RWPE2 (cell line): ENCODE results near the gene SMIM22.

ENCODE experiments used
- ATAC-seq: fragments of 200-7000 bp; cut with Tn5 transposase; 3 replicates; pipeline ENCODE4 v1.9.1; 2021; ENCODE audit warnings: low read depth
- DNase-seq: peaks from one replicate; pipeline ENCODE4 v3.0.0-alpha.2; 2020; ENCODE audit warnings: low spot score
- H3K27ac ChIP-seq: fragments of 450-650 bp; 2 replicates; pipeline ENCODE4 v1.5.1; 2017; ENCODE audit warnings: mild to moderate bottlenecking; ENCODE audit not compliant: poor library complexity, severe bottlenecking
- H3K27me3 ChIP-seq: fragments of 250-450 bp; sonication (Bioruptor Pico); 2 replicates; pipeline ENCODE4 v1.5.1; 2021; ENCODE audit warnings: mild to moderate bottlenecking, moderate library complexity; ENCODE audit not compliant: insufficient read depth, poor library complexity, severe bottlenecking
- H3K36me3 ChIP-seq: fragments of 250-450 bp; sonication (Bioruptor Pico); 2 replicates; pipeline ENCODE4 v1.5.1; 2020; ENCODE audit warnings: low read depth, mild to moderate bottlenecking, moderate library complexity
- H3K4me1 ChIP-seq: fragments of 250-450 bp; sonication (Bioruptor Pico); 2 replicates; pipeline ENCODE4 v1.5.1; 2021; ENCODE audit warnings: mild to moderate bottlenecking, moderate library complexity; ENCODE audit not compliant: insufficient read depth, poor library complexity, severe bottlenecking
- H3K4me3 ChIP-seq: fragments of 250-450 bp; sonication (Bioruptor Pico); 2 replicates; pipeline ENCODE4 v1.5.1; 2021; ENCODE audit warnings: mild to moderate bottlenecking, moderate library complexity; ENCODE audit not compliant: severe bottlenecking
- H3K9me3 ChIP-seq: fragments of 250-450 bp; sonication (Bioruptor Pico); 2 replicates; pipeline ENCODE4 v1.5.1; 2021; ENCODE audit warnings: mild to moderate bottlenecking, moderate library complexity; ENCODE audit not compliant: severe bottlenecking
- TF ChIP-seq, protein P1 (sequence below): fragments of 450-650 bp; IDR thresholded peaks from one replicate; pipeline ENCODE4 v1.5.1; 2017; ENCODE audit warnings: mild to moderate bottlenecking, moderate library complexity; ENCODE audit not compliant: poor library complexity, severe bottlenecking

The SMIM22 gene

GRCh38 chr16:4765511-4766474, 29.4 kb upstream of the SMIM22 start:
- Histone ChIP-seq H3K27me3 (no peaks in the 10 kb centered on the region), H3K9me3 (no peaks in the 10 kb centered on the region), H3K36me3 (peaks cover 40% of the 10 kb centered on the region), H3K4me1 (peaks cover 7% of the 10 kb centered on the region), H3K27ac (peak overlapping the region; percentile 65), H3K4me3 (peak overlapping the region; percentile 68)
- TF ChIP-seq, protein P1, sequence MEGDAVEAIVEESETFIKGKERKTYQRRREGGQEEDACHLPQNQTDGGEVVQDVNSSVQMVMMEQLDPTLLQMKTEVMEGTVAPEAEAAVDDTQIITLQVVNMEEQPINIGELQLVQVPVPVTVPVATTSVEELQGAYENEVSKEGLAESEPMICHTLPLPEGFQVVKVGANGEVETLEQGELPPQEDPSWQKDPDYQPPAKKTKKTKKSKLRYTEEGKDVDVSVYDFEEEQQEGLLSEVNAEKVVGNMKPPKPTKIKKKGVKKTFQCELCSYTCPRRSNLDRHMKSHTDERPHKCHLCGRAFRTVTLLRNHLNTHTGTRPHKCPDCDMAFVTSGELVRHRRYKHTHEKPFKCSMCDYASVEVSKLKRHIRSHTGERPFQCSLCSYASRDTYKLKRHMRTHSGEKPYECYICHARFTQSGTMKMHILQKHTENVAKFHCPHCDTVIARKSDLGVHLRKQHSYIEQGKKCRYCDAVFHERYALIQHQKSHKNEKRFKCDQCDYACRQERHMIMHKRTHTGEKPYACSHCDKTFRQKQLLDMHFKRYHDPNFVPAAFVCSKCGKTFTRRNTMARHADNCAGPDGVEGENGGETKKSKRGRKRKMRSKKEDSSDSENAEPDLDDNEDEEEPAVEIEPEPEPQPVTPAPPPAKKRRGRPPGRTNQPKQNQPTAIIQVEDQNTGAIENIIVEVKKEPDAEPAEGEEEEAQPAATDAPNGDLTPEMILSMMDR, result no peak
- DNase-seq (no peak), ATAC-seq (no peak)

- ATAC-seq, result peak; percentile 88
Observed at GRCh38 chr16:4766875-4767628, 28.1 kb upstream of the SMIM22 start, which contains the start of gene ZNF500. ZNF500 (minus strand) TSS chr16:4767162; CDS start chr16:4765978, 1,184 bp downstream.

GRCh38 chr16:4767872-4768548, 27.2 kb upstream of the SMIM22 start:
- Histone ChIP-seq H3K4me3 (peak overlapping the region; percentile 48), H3K36me3 (peaks cover 19% of the 10 kb centered on the region), H3K9me3 (no peaks in the 10 kb centered on the region), H3K27ac (peak overlapping the region; percentile 65), H3K4me1 (peaks cover 7% of the 10 kb centered on the region), H3K27me3 (no peaks in the 10 kb centered on the region)
- TF ChIP-seq, protein P1, result no peak
- ATAC-seq, result no peak
- DNase-seq, result no peak

More at GRCh38 chr16:4766875-4767628, 28.1 kb upstream of the SMIM22 start, which contains the start of gene ZNF500:
- Histone ChIP-seq H3K27me3 (no peaks in the 10 kb centered on the region), H3K4me1 (peaks cover 7% of the 10 kb centered on the region), H3K9me3 (no peaks in the 10 kb centered on the region), H3K36me3 (peaks cover 27% of the 10 kb centered on the region), H3K4me3 (peak within 1 kb of the TSS; percentile 68), H3K27ac (peak within 1 kb of the TSS; percentile 65)
- DNase-seq, result peak; percentile 95
- TF ChIP-seq, protein P1, result no peak

DNA sequence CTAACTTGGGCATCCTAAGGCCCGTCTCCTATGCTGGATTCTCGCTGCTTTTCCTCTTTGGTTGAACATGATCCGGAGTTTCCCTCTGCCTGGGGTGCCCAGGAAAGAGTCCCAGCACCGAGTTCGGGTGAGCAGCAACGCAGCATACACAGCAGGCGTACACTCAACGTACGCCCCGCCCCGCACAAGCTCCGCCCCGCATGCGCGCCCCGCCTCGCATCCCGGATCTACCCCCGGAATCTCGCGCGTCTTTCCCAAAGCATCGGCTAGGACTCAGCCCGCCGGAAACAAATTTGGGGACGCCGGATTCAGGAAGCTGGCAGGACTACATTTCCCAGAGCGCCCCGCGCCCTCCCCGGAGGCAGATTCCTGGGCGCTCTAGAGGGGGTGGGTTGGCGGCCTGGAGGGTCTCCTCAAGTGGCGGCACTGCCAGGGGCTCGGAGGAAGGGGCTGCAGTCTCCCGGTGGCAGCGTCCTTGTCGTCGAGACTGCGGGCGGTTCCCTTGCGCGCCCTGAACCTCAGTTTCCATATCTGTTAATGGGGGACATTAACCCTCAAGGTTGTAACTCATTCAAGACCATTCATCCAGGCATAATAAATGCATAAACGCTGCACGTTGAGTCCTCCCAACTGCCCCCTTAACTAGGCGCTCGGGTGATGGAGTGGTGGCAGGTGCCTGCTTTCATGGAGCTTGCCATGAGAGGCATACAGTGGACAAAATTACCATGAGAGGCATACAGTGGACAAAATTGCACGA, 26.4 kb upstream of the SMIM22 start:
- H3K4me3 ChIP-seq, result peak overlapping the region; percentile 48
- ATAC-seq (peak; percentile 90), DNase-seq (peak; percentile 95)
- no peaks in the 10 kb centered on the region for H3K9me3 ChIP-seq
- peaks cover 7% of the 10 kb centered on the region for H3K4me1 ChIP-seq
- H3K27me3 ChIP-seq, result no peaks in the 10 kb centered on the region
- TF ChIP-seq, protein P1, result no peak
- H3K27ac ChIP-seq, result peak overlapping the region; percentile 65
- H3K36me3 ChIP-seq, result peaks cover 12% of the 10 kb centered on the region
